MCF 10A (cell line): ENCODE data around the gene CYTH1. TPM values are rescaled to one million over a fixed set of nuclear protein-coding genes. Genes with fewer than 3 reads are reported as not detected.

Experiments used
- BruUV-seq: library from RNA; stranded (reverse); fragments of 400-500 nt; replicated peaks from 2 replicates; lab custom pipeline; 2021; lab: Mats Ljungman, UMichigan
- CTCF ChIA-PET: fragments of 300-600 bp; sonication (Branson Sonifier 250); formaldehyde crosslinking; extraction: SDS; loops from one replicate; lab custom pipeline; 2021; ENCODE audit warnings: antibody characterized with exemption, inconsistent platforms; lab: Yijun Ruan, JAX
- POLR2A ChIA-PET: fragments of 300-600, 350-650 bp; sonication (Branson Sonifier 250); formaldehyde crosslinking; extraction: SDS; loops from one replicate; lab custom pipeline; 2020; ENCODE audit warnings: antibody characterized with exemption, inconsistent platforms; lab: Yijun Ruan, JAX
- DNase-seq: peaks from one replicate; pipeline ENCODE4 v3.0.0-alpha.2; 2018; ENCODE audit not compliant: unreplicated experiment
- H3K27ac Mint-ChIP-seq: one replicate; pipeline ENCODE4 v1.8.0; 2022; ENCODE audit warnings: mild to moderate bottlenecking, low read depth, mixed read lengths; ENCODE audit not compliant: unreplicated experiment
- H3K27me3 Mint-ChIP-seq: one replicate; pipeline ENCODE4 v1.8.0; 2022; ENCODE audit warnings: mixed read lengths; ENCODE audit not compliant: insufficient read depth, unreplicated experiment
- H3K36me3 Mint-ChIP-seq: one replicate; pipeline ENCODE4 v1.8.0; 2022; ENCODE audit warnings: mild to moderate bottlenecking, moderate library complexity, mixed read lengths; ENCODE audit not compliant: insufficient read depth, unreplicated experiment
- H3K4me1 Mint-ChIP-seq: one replicate; pipeline ENCODE4 v1.8.0; 2022; ENCODE audit warnings: mixed read lengths; ENCODE audit not compliant: insufficient read depth, unreplicated experiment
- H3K4me3 Mint-ChIP-seq: one replicate; pipeline ENCODE4 v1.8.0; 2022; ENCODE audit warnings: mild to moderate bottlenecking, moderate library complexity, mixed read lengths; ENCODE audit not compliant: unreplicated experiment
- H3K9me3 Mint-ChIP-seq: one replicate; pipeline ENCODE4 v1.8.0; 2022; ENCODE audit warnings: mixed read lengths; ENCODE audit not compliant: unreplicated experiment
- CTCF ChIP-seq: fragments of 200-600 bp; IDR thresholded peaks from one replicate; pipeline ENCODE4 v1.8.0; 2022; ENCODE audit warnings: antibody characterized with exemption, mild to moderate bottlenecking; ENCODE audit not compliant: unreplicated experiment
- intact Hi-C: fragments of 100-400 bp; cut with micrococcal nuclease; formaldehyde crosslinking; loops from 2 replicates; pipeline ENCODE4 v1.14.1; 2022
- total RNA-seq: library from RNA; stranded (reverse); gene quantifications from 2 replicates; pipeline ENCODE4 v1.2.3, GENCODE V29; 2022

The CYTH1 gene
- total RNA-seq, 1 experiment from 2014 or later: 38.5 TPM

- Mint-ChIP-seq H3K4me3 (peak overlapping the region; percentile 74), H3K4me1 (peaks cover 55% of the 10 kb centered on the region), H3K36me3 (no peaks in the 10 kb centered on the region), H3K27me3 (no peaks in the 10 kb centered on the region), H3K27ac (peak overlapping the region; percentile 70), H3K9me3 (no peaks in the 10 kb centered on the region)
- intact Hi-C loops: no loop called here
- no peak for DNase-seq
- ChIA-PET POLR2A (interaction anchor here (0.7 to 7.9 kb wide), 10 partner anchors 9 to 125 kb away, joined by 3 to 131 read pairs (median 6); no protein-coding TSS in a partner anchor), CTCF (interaction anchor here (0.7 to 2.0 kb wide), 2 partner anchors 8 to 30 kb away, joined by 3 to 5 read pairs; no protein-coding TSS in a partner anchor)
- no TSS peak for BruUV-seq
- no peak for TF ChIP-seq CTCF
These were observed 65.8 kb downstream of the CYTH1 start for GRCh38 chr17:78716292-78716691.

- Mint-ChIP-seq H3K36me3 (no peaks in the 10 kb centered on the region), H3K4me1 (peaks cover 55% of the 10 kb centered on the region), H3K9me3 (no peaks in the 10 kb centered on the region), H3K4me3 (no peak overlapping the region), H3K27me3 (no peaks in the 10 kb centered on the region), H3K27ac (no peak overlapping the region)
- BruUV-seq: no TSS peak
- no peak for TF ChIP-seq CTCF
- no peak for DNase-seq
- CTCF ChIA-PET: interaction anchor here (2.0 kb wide), 1 partner anchor 31 kb away, joined by 5 read pairs; no protein-coding TSS in a partner anchor
- POLR2A ChIA-PET: interaction anchor here (0.7 to 7.9 kb wide), 6 partner anchors 8 to 349 kb away, joined by 3 to 131 read pairs (median 16); no protein-coding TSS in a partner anchor
- intact Hi-C loops: no loop called here
These were observed 66.2 kb downstream of the CYTH1 start for GRCh38 chr17:78715876-78716275.

- H3K27me3 Mint-ChIP-seq: no peaks in the 10 kb centered on the region
- H3K4me1 Mint-ChIP-seq: peaks cover 55% of the 10 kb centered on the region
- no peak overlapping the region for H3K27ac Mint-ChIP-seq
- CTCF ChIA-PET: no interaction called here
- intact Hi-C loops: no loop called here
- no peaks in the 10 kb centered on the region for H3K36me3 Mint-ChIP-seq
- POLR2A ChIA-PET: interaction anchor here (0.7 to 7.9 kb wide), 3 partner anchors 8 to 350 kb away, joined by 3 to 131 read pairs (median 27); no protein-coding TSS in a partner anchor
- H3K4me3 Mint-ChIP-seq: no peak overlapping the region
- BruUV-seq: no TSS peak
- H3K9me3 Mint-ChIP-seq: no peaks in the 10 kb centered on the region
- DNase-seq: no peak
- TF ChIP-seq CTCF: no peak
These were observed 66.9 kb downstream of the CYTH1 start for GRCh38 chr17:78715000-78715771.

- no peaks in the 10 kb centered on the region for H3K9me3 Mint-ChIP-seq
- H3K27me3 Mint-ChIP-seq: no peaks in the 10 kb centered on the region
- ChIA-PET CTCF (interaction anchor here (0.5 kb wide), 1 partner anchor 27 kb away, joined by 3 read pairs; no protein-coding TSS in a partner anchor), POLR2A (interaction anchor here (7.9 kb wide), 1 partner anchor 22 kb away, joined by 131 read pairs; no protein-coding TSS in a partner anchor)
- no peak for TF ChIP-seq CTCF
- intact Hi-C loops: no loop called here
- no peak overlapping the region for H3K27ac Mint-ChIP-seq
- peaks cover 50% of the 10 kb centered on the region for H3K4me1 Mint-ChIP-seq
- DNase-seq: no peak
- no peak overlapping the region for H3K4me3 Mint-ChIP-seq
- no peaks in the 10 kb centered on the region for H3K36me3 Mint-ChIP-seq
- BruUV-seq: no TSS peak
These were observed 67.5 kb downstream of the CYTH1 start for GRCh38 chr17:78714534-78714933.
